CD8-positive, alpha-beta memory T cell (primary cell): Measurements from ENCODE around the gene KAT6B. TPM values are rescaled to one million over a fixed set of nuclear protein-coding genes. Genes with fewer than 3 reads are reported as not detected.
A peak's percentile ranks its signal among the peaks of the same experiment; 100 is the strongest.
"Not testable (repeated sequence)": the region's sequence is repeated elsewhere in the genome, so short reads cannot be mapped to it uniquely, and the experiment has no call there.

Source experiments
- CTCF ChIA-PET: fragments of 350-600 bp; sonication (Branson Sonifier 250); formaldehyde crosslinking; loops from one replicate; lab custom pipeline; 2021; ENCODE audit warnings: antibody characterized with exemption; lab: Charles Lee
- POLR2A ChIA-PET: fragments of 350-600 bp; sonication (Branson Sonifier 250); formaldehyde crosslinking; loops from one replicate; lab custom pipeline; 2021; ENCODE audit warnings: antibody characterized with exemption; lab: Charles Lee
- DNase-seq, 5 donors: peaks; one replicate each; pipeline versions ENCODE4 v3.0.0 to v3.0.0-alpha.2; 2020 to 2022; ENCODE audit warnings: mixed read lengths in 1 of 5
- H3K27ac ChIP-seq: one replicate; pipeline ENCODE4 v1.7.0; 2013; ENCODE audit warnings: low read depth, mild to moderate bottlenecking, low read length, moderate library complexity
- H3K27me3 ChIP-seq: 2 replicates; pipeline ENCODE4 v1.7.0; 2013; ENCODE audit warnings: low read length, mild to moderate bottlenecking; ENCODE audit not compliant: insufficient read depth, poor library complexity, severe bottlenecking
- H3K36me3 ChIP-seq: 2 replicates; pipeline ENCODE4 v1.7.0; 2013; ENCODE audit warnings: mild to moderate bottlenecking, low read length, moderate library complexity; ENCODE audit not compliant: insufficient read depth
- H3K4me1 ChIP-seq: 2 replicates; pipeline ENCODE4 v1.7.0; 2013; ENCODE audit warnings: mild to moderate bottlenecking, low read length, moderate library complexity; ENCODE audit not compliant: insufficient read depth
- H3K4me3 ChIP-seq: 2 replicates; pipeline ENCODE4 v1.7.0; 2013; ENCODE audit warnings: mild to moderate bottlenecking, low read length
- H3K9me3 ChIP-seq: 2 replicates; pipeline ENCODE4 v1.7.0; 2013; ENCODE audit warnings: mild to moderate bottlenecking, low read length
- H3K27ac Mint-ChIP-seq, 8 donors: one replicate each; pipeline ENCODE4 v1.8.0; 2020 to 2021; ENCODE audit warnings: mixed read lengths in 8 of 8, mild to moderate bottlenecking in 6 of 8, inconsistent platforms in 3 of 8, moderate library complexity in 3 of 8
- H3K27me3 Mint-ChIP-seq, 2 donors: one replicate each; pipeline ENCODE4 v1.8.0; 2020 to 2021; ENCODE audit warnings: mixed read lengths in 2 of 2, mild to moderate bottlenecking in 1 of 2, moderate library complexity in 1 of 2
- H3K36me3 Mint-ChIP-seq, 3 donors: one replicate each; pipeline ENCODE4 v1.8.0; 2020 to 2021; ENCODE audit warnings: mixed read lengths in 3 of 3, inconsistent platforms in 1 of 3, mild to moderate bottlenecking in 1 of 3
- H3K4me1 Mint-ChIP-seq, 3 donors: one replicate each; pipeline ENCODE4 v1.8.0; 2020 to 2021; ENCODE audit warnings: mixed read lengths in 3 of 3, inconsistent platforms in 1 of 3, mild to moderate bottlenecking in 1 of 3
- H3K4me3 Mint-ChIP-seq, 7 donors: one replicate each; pipeline ENCODE4 v1.8.0; 2020 to 2021; ENCODE audit warnings: mixed read lengths in 7 of 7, mild to moderate bottlenecking in 6 of 7, moderate library complexity in 4 of 7, inconsistent platforms in 2 of 7
- H3K9me3 Mint-ChIP-seq, 5 donors: one replicate each; pipeline ENCODE4 v1.8.0; 2020 to 2022; ENCODE audit warnings: mixed read lengths in 5 of 5, mild to moderate bottlenecking in 3 of 5, moderate library complexity in 2 of 5, inconsistent platforms in 1 of 5
- polyA plus RNA-seq: library from polyadenylated mRNA; unstranded; fragments of 300-500 nt; fragmentation: Illumina TruSeq; gene quantifications from one replicate; pipeline ENCODE4 v1.2.3, GENCODE V29; 2021
- total RNA-seq, 2 experiments: library from RNA; stranded (reverse); gene quantifications; one replicate each; pipeline ENCODE4 v1.2.3, GENCODE V29; 2021

Gene KAT6B
- total and polyA plus RNA-seq, 3 experiments from 2014 or later = 21.8 to 32.8 (median 23.6) TPM

GRCh38 chr10:74893329-74893728, 66.9 kb downstream of the KAT6B start:
- H3K36me3 ChIP-seq, H3K9me3 ChIP-seq, H3K27me3 Mint-ChIP-seq, DNase-seq, H3K27ac ChIP-seq, POLR2A ChIA-PET, H3K4me3 Mint-ChIP-seq, H3K36me3 Mint-ChIP-seq, H3K9me3 Mint-ChIP-seq, H3K27me3 ChIP-seq, H3K4me3 ChIP-seq: not testable (repeated sequence)
- H3K27ac Mint-ChIP-seq = peak overlapping the region in 1 of 8 donors; percentile 26
- CTCF ChIA-PET = interaction anchor here (1.1 to 1.5 kb wide), 2 partner anchors 16 to 18 kb away, joined by 4 read pairs; no protein-coding TSS in a partner anchor
- peaks cover 12% of the 10 kb centered on the region for H3K4me1 ChIP-seq
- H3K4me1 Mint-ChIP-seq = peaks cover 49 to 77% (median 75%) of the 10 kb centered on the region in 3 donors

GRCh38 chr10:74896788-74897527, 70.6 kb downstream of the KAT6B start:
- DNase-seq = no peak
- peak overlapping the region in 2 of 7 donors; percentile 7 to 18 for H3K4me3 Mint-ChIP-seq
- H3K27ac ChIP-seq = no peak overlapping the region
- POLR2A ChIA-PET = no interaction called here
- H3K36me3 ChIP-seq = no peaks in the 10 kb centered on the region
- H3K27me3 ChIP-seq = no peaks in the 10 kb centered on the region
- H3K4me1 ChIP-seq = peaks cover 36% of the 10 kb centered on the region
- no peaks in the 10 kb centered on the region for H3K9me3 Mint-ChIP-seq
- no peaks in the 10 kb centered on the region for H3K27me3 Mint-ChIP-seq
- CTCF ChIA-PET = no interaction called here
- H3K4me3 ChIP-seq = no peak overlapping the region
- H3K27ac Mint-ChIP-seq = peak overlapping the region; percentile 10 to 87 (median 66)
- H3K4me1 Mint-ChIP-seq = peaks cover 59 to 77% (median 76%) of the 10 kb centered on the region in 3 donors
- peaks cover 0 to 1% (median 1%) of the 10 kb centered on the region in 3 donors for H3K36me3 Mint-ChIP-seq
- H3K9me3 ChIP-seq = no peaks in the 10 kb centered on the region

- H3K27me3 Mint-ChIP-seq = no peaks in the 10 kb centered on the region
- no peak for DNase-seq
- H3K4me1 Mint-ChIP-seq = peaks cover 57 to 81% (median 79%) of the 10 kb centered on the region in 3 donors
- Histone ChIP-seq H3K27ac (no peak overlapping the region), H3K4me3 (no peak overlapping the region), H3K27me3 (no peaks in the 10 kb centered on the region), H3K4me1 (peaks cover 36% of the 10 kb centered on the region), H3K9me3 (no peaks in the 10 kb centered on the region), H3K36me3 (no peaks in the 10 kb centered on the region)
- CTCF ChIA-PET = no interaction called here
- POLR2A ChIA-PET = no interaction called here
- peak overlapping the region in 6 of 7 donors; percentile 16 to 66 (median 44) for H3K4me3 Mint-ChIP-seq
- H3K27ac Mint-ChIP-seq = peak overlapping the region; percentile 55 to 82 (median 76)
- peaks cover 0 to 1% (median 1%) of the 10 kb centered on the region in 3 donors for H3K36me3 Mint-ChIP-seq
- H3K9me3 Mint-ChIP-seq = no peaks in the 10 kb centered on the region
Observed at GRCh38 chr10:74898201-74898976, 72.0 kb downstream of the KAT6B start.

GRCh38 chr10:74900297-74900696, 73.9 kb downstream of the KAT6B start:
- ChIA-PET POLR2A (interaction anchor here (0.6 kb wide), 1 partner anchor 40 kb away, joined by 4 read pairs; no protein-coding TSS in a partner anchor), CTCF (no interaction called here)
- Histone ChIP-seq H3K4me1 (peaks cover 36% of the 10 kb centered on the region), H3K36me3 (no peaks in the 10 kb centered on the region), H3K4me3 (no peak overlapping the region), H3K27ac (no peak overlapping the region), H3K27me3 (no peaks in the 10 kb centered on the region), H3K9me3 (no peaks in the 10 kb centered on the region)
- peaks cover 0 to 1% (median 0%) of the 10 kb centered on the region in 3 donors for H3K36me3 Mint-ChIP-seq
- no peaks in the 10 kb centered on the region for H3K27me3 Mint-ChIP-seq
- peak in 4 of 5 donors; percentile 3 to 51 (median 26) for DNase-seq
- peak overlapping the region in 6 of 7 donors; percentile 65 to 78 (median 72) for H3K4me3 Mint-ChIP-seq
- no peaks in the 10 kb centered on the region for H3K9me3 Mint-ChIP-seq
- H3K4me1 Mint-ChIP-seq = peaks cover 60 to 87% (median 86%) of the 10 kb centered on the region in 3 donors
- peak overlapping the region in 7 of 8 donors; percentile 65 to 97 (median 83) for H3K27ac Mint-ChIP-seq

GRCh38 chr10:74901301-74901700, 74.9 kb downstream of the KAT6B start:
- Histone ChIP-seq H3K36me3 (no peaks in the 10 kb centered on the region), H3K4me1 (peaks cover 36% of the 10 kb centered on the region), H3K4me3 (no peak overlapping the region), H3K9me3 (no peaks in the 10 kb centered on the region), H3K27ac (no peak overlapping the region), H3K27me3 (no peaks in the 10 kb centered on the region)
- no peaks in the 10 kb centered on the region for H3K9me3 Mint-ChIP-seq
- ChIA-PET CTCF (no interaction called here), POLR2A (no interaction called here)
- no peaks in the 10 kb centered on the region for H3K27me3 Mint-ChIP-seq
- peak overlapping the region in 5 of 8 donors; percentile 14 to 62 (median 40) for H3K27ac Mint-ChIP-seq
- peak overlapping the region in 1 of 7 donors; percentile 10 for H3K4me3 Mint-ChIP-seq
- DNase-seq = no peak
- no peaks in the 10 kb centered on the region for H3K36me3 Mint-ChIP-seq
- H3K4me1 Mint-ChIP-seq = peaks cover 56 to 89% (median 89%) of the 10 kb centered on the region in 3 donors

- Histone ChIP-seq H3K27ac (no peak overlapping the region), H3K9me3 (no peaks in the 10 kb centered on the region), H3K4me3 (no peak overlapping the region), H3K36me3 (no peaks in the 10 kb centered on the region), H3K27me3 (no peaks in the 10 kb centered on the region), H3K4me1 (peaks cover 36% of the 10 kb centered on the region)
- Mint-ChIP-seq H3K9me3 (no peaks in the 10 kb centered on the region), H3K4me3 (peak overlapping the region in 2 of 7 donors; percentile 0 to 54), H3K27ac (peak overlapping the region in 3 of 8 donors; percentile 3 to 57 (median 56)), H3K4me1 (peaks cover 53 to 90% (median 90%) of the 10 kb centered on the region in 3 donors), H3K36me3 (peaks cover 0 to 1% (median under 1%) of the 10 kb centered on the region in 3 donors), H3K27me3 (no peaks in the 10 kb centered on the region)
- CTCF ChIA-PET = no interaction called here
- POLR2A ChIA-PET = no interaction called here
- no peak for DNase-seq
Observed at GRCh38 chr10:74901867-74902450, 75.6 kb downstream of the KAT6B start.

- no peak for DNase-seq
- Mint-ChIP-seq H3K27ac (no peak overlapping the region), H3K4me3 (no peak overlapping the region), H3K4me1 (peaks cover 41 to 83% (median 79%) of the 10 kb centered on the region in 3 donors), H3K36me3 (peaks cover 0 to 3% (median 2%) of the 10 kb centered on the region in 3 donors), H3K9me3 (no peaks in the 10 kb centered on the region), H3K27me3 (peaks cover 0 to 2% of the 10 kb centered on the region in 2 donors)
- no peaks in the 10 kb centered on the region for H3K27me3 ChIP-seq
- no peaks in the 10 kb centered on the region for H3K9me3 ChIP-seq
- no peak overlapping the region for H3K4me3 ChIP-seq
- H3K36me3 ChIP-seq = no peaks in the 10 kb centered on the region
- POLR2A ChIA-PET = no interaction called here
- peaks cover 22% of the 10 kb centered on the region for H3K4me1 ChIP-seq
- CTCF ChIA-PET = no interaction called here
- no peak overlapping the region for H3K27ac ChIP-seq
Observed at GRCh38 chr10:74903491-74903890, 77.1 kb downstream of the KAT6B start.
